Measurements from ENCODE around the gene CHID1. TPM values are rescaled to one million over a fixed set of nuclear protein-coding genes. Genes with fewer than 3 reads are reported as not detected.
A peak's percentile ranks its signal among the peaks of the same experiment; 100 is the strongest.

The CHID1 gene
- total and polyA plus RNA-seq, 9 of the 15 experiments (the other 6 are each of a cell fraction or from before 2014, with no cell fraction given) = 15.1 to 108 (median 39.8) TPM

- TF ChIP-seq SIX5 (IDR thresholded peaks at IDR 0.05; ENCODE audit: borderline replicate concordance in 1 of 2, insufficient read depth in 1 of 2, low read depth in 1 of 2, low read length in 2 of 2) (no peak), CC2D1A (IDR thresholded peaks at IDR 0.05) (no peak), ZNF740 (CRISPR knock-in tag; IDR thresholded peaks at IDR 0.05) (no peak), ZNF740 (tag; IDR thresholded peaks at IDR 0.05) (0 out of 4 replicates have a peak, but pooled peaks of 1 of the 2 experiments have one; percentile 17), KDM2B (CRISPR knock-in tag; IDR thresholded peaks at IDR 0.05) (no peak), ZNF778 (CRISPR knock-in tag; IDR thresholded peaks at IDR 0.05) (no peak), MEF2D (tag; conservative IDR thresholded peaks at IDR 0.05; ENCODE audit: low read depth) (no peak), GABPB1 (CRISPR knock-in tag; IDR thresholded peaks at IDR 0.05) (peak; percentile 40; the same call in 1 of the 2 replicates), HDAC3 (IDR thresholded peaks at IDR 0.05; ENCODE audit: borderline replicate concordance, partially characterized antibody) (no peak), SIN3A (IDR thresholded peaks at IDR 0.05; ENCODE audit: borderline replicate concordance in 2 of 2, control insufficient read depth in 1 of 2, low read depth in 2 of 2, low read length in 2 of 2) (no peak; a peak in 1 of 4 replicates), PHF8 (IDR thresholded peaks at IDR 0.05; ENCODE audit: borderline replicate concordance, low read length) (peak; percentile 78; the same call in 1 of the 2 replicates), RBM39 (optimal IDR thresholded peaks at IDR 0.05; ENCODE audit: low read depth, low read length) (peak; percentile 46), HNRNPLL (IDR thresholded peaks at IDR 0.05; ENCODE audit: low read depth, low read length, poor library complexity, severe bottlenecking) (no peak), KAT7 (CRISPR knock-in tag; IDR thresholded peaks at IDR 0.05; ENCODE audit: borderline replicate concordance) (peak; percentile 41; the same call in 1 of the 2 replicates), ETV1 (tag; conservative IDR thresholded peaks at IDR 0.05; ENCODE audit: low read depth) (no peak), NR0B1 (IDR thresholded peaks at IDR 0.05; ENCODE audit: partially characterized antibody) (no peak), ZNF124 (CRISPR knock-in tag; IDR thresholded peaks at IDR 0.05) (no peak), EGR1 (conservative IDR thresholded peaks at IDR 0.05) (peak; percentile 93), SRSF1 (IDR thresholded peaks at IDR 0.05; ENCODE audit: low read depth, low read length) (no peak), HDAC1 (IDR thresholded peaks at IDR 0.05) (peak in 1 of 2 experiments; percentile 46; a peak in 2 of 4 replicates), ZNF75A (CRISPR knock-in tag; IDR thresholded peaks at IDR 0.05) (no peak), ZNF445 (CRISPR knock-in tag; IDR thresholded peaks at IDR 0.05; ENCODE audit: low read depth) (no peak)
- TF ChIP-seq, protein P1, sequence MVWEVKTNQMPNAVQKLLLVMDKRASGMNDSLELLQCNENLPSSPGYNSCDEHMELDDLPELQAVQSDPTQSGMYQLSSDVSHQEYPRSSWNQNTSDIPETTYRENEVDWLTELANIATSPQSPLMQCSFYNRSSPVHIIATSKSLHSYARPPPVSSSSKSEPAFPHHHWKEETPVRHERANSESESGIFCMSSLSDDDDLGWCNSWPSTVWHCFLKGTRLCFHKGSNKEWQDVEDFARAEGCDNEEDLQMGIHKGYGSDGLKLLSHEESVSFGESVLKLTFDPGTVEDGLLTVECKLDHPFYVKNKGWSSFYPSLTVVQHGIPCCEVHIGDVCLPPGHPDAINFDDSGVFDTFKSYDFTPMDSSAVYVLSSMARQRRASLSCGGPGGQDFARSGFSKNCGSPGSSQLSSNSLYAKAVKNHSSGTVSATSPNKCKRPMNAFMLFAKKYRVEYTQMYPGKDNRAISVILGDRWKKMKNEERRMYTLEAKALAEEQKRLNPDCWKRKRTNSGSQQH (CRISPR knock-in tag; IDR thresholded peaks at IDR 0.05) = no peak
- TF ChIP-seq, protein P2, sequence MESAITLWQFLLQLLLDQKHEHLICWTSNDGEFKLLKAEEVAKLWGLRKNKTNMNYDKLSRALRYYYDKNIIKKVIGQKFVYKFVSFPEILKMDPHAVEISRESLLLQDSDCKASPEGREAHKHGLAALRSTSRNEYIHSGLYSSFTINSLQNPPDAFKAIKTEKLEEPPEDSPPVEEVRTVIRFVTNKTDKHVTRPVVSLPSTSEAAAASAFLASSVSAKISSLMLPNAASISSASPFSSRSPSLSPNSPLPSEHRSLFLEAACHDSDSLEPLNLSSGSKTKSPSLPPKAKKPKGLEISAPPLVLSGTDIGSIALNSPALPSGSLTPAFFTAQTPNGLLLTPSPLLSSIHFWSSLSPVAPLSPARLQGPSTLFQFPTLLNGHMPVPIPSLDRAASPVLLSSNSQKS (CRISPR knock-in tag; IDR thresholded peaks at IDR 0.05) = no peak
These were observed 78.0 kb downstream of the CHID1 start, which contains the start of gene CD151 (continued) for GRCh38 chr11:832529-833113.
